HG02763 (cell line): ENCODE results near the gene PAIP2.
"Not testable (repeated sequence)": the region's sequence is repeated elsewhere in the genome, so short reads cannot be mapped to it uniquely, and the experiment has no call there.

Experiments
- ATAC-seq: cut with Tn5 transposase; IDR thresholded peaks from one replicate; pipeline ENCODE4 v1.9.1; 2021; ENCODE audit warnings: mild to moderate bottlenecking, moderate library complexity; ENCODE audit not compliant: unreplicated experiment

PAIP2 gene

GRCh38 chr5:139407517-139407916 lies 65.9 kb downstream of the PAIP2 start:
- no peak for ATAC-seq

- no peak for ATAC-seq
Observed at GRCh38 chr5:139408191-139408590, 66.5 kb downstream of the PAIP2 start.

- ATAC-seq = not testable (repeated sequence)
Observed at GRCh38 chr5:139409116-139409515, 67.5 kb downstream of the PAIP2 start.

- ATAC-seq = no peak
Observed at GRCh38 chr5:139410121-139410992, 68.7 kb downstream of the PAIP2 start.

- ATAC-seq = no peak
Observed at GRCh38 chr5:139410993-139411828, 69.6 kb downstream of the PAIP2 start.

GRCh38 chr5:139413153-139413552 lies 71.5 kb downstream of the PAIP2 start:
- no peak for ATAC-seq

GRCh38 chr5:139413963-139414362 lies 72.3 kb downstream of the PAIP2 start:
- no peak for ATAC-seq

GRCh38 chr5:139414581-139415130 lies 73.0 kb downstream of the PAIP2 start:
- no peak for ATAC-seq

GRCh38 chr5:139415221-139415861 lies 73.7 kb downstream of the PAIP2 start:
- ATAC-seq = no peak

- ATAC-seq = no peak
Observed at GRCh38 chr5:139415869-139416268, 74.2 kb downstream of the PAIP2 start.

- ATAC-seq = no peak
Observed at GRCh38 chr5:139416651-139417050, 75.0 kb downstream of the PAIP2 start.

- no peak for ATAC-seq
Observed at GRCh38 chr5:139417214-139417613, 75.6 kb downstream of the PAIP2 start.

GRCh38 chr5:139418793-139419192 lies 77.1 kb downstream of the PAIP2 start:
- no peak for ATAC-seq
